Stimulated activated CD8-positive, alpha-beta memory T cell treated with anti-CD3 and anti-CD28 coated beads, Interleukin-7, amount 100 ng/mL, for 4 hours (primary cell): ENCODE results near the gene TTC7B.

Experiments
- DNase-seq, 2 donors: peaks; one replicate each; pipeline ENCODE4 v3.0.0-alpha.2; 2020; ENCODE audit warnings: low read depth in 2 of 2

TTC7B gene

DNA sequence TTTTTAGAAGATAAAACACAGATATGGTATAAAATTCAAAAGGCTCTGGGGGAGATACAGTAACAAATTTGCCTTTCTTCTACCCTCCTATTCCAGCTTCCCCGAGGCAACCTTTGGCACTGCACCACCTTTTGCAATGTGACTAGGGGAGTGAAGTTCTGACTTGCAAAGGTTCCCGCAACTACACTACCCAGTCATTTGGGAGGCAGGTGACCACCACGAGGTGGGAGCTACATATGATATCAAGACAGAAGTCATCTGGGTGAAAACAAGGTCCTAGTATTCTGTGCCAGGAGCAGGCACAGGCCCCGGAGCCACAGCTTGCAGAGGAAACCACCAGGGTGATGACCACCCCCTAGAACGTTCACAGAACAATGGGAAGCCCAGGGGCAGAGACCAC, 141.5 kb downstream of the TTC7B start:
- DNase-seq = no peak

DNA sequence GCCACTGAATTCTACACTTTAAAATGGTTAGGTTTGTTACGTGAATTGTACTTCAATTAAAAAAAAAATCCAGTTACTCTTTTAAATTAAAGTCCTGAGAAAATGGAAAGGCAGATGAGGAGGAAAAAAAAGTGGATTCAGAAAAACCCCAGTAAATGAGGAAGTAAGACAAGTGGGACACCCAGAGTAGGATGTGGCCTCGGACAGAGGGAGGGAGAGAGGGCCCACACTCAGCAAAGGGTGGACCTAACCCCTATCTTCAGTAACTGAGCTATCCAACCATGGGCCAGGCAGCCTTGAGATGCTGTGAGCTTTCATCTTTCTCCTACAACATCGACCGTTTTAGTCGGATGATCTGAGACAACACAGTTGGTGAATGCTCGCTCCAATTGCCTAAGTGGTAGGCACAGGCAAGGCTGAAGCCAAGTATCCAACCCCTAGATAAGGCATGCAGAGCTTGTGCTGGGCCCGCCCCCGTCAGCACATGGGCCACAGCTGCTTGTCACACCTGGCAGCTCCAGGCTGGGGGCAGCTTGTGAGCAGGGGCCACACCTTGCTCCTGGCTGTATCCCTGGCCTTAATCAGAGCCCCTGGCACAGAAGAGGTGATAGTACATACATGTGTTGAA, 142.1 kb downstream of the TTC7B start:
- no peak for DNase-seq

DNA sequence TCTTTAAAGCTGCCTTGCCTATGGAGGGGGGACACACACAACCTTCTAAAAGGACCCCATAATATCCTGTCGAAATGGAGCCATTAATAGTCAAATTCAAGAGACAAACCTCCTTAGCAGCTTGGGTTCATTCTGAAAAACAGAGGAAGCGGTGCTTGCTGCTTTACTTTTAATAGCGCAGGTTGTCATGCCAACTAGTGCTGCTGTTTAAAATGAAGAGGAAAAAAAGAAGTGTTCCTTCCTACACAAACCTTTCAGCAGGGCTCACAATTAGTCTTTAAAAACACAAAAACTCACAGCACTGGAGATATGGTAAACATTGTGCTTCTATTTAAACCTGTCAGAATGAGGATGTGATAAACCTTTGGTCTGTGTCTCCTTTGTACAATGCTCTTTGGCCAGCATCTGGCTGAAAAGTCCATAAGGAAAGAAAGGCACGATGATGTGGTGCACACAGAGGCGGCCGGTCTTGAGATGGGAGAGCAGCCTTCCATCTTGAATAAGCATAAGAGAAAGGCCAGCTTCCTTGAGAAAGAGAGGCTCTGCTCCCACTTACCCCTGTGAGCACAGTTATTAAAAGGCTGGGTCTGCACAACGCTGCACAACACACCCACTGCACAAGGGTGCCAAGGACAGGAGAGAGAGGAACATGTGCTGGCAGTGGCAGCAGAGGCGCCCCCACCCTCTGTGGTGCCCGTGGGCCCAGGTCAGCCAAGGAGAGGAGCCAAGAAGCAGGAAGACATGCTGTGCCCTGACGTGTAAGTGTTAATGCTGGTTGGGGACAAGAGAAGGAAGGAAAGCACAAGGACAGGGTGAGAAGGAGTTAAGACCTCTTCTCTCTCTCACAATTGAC, 144.6 kb downstream of the TTC7B start:
- DNase-seq = no peak

DNA sequence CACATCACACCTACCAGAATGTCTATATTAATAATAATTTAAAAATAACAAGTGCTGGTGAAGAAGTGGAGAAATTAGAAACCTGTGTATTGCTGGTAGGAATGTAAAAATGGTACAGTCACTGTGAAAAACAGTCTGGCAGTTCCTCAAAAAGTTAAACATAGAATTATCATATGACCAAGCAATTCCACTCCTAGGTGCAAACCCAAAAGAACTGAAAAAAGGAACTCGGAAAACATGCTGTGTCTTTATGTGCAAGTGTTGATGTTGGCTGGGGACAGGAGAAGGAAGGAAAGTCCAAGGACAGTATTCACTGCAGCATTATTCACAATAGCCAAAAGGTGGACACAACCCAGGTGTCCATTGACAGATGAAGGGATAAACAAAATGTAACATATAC, 146.5 kb downstream of the TTC7B start:
- no peak for DNase-seq

DNA sequence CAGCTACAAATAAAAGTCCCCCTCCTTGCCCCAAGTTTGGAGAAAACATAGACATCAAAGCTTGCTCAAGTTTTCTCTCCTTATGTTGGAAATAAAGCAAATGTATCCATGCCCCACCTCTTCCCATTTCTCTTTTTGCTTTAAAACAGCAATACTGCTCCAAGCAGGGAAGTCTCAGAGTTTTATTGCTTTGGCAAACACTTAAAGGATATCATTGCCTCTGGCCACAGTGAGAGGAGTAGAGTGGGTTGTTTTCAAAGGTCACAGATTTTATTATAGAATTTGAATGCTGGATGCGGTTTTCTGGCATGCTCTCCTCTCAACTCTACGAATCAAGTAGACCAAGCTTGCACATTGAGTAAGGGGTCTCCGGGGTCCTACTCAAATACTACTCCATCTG, 149.7 kb downstream of the TTC7B start:
- no peak for DNase-seq

DNA sequence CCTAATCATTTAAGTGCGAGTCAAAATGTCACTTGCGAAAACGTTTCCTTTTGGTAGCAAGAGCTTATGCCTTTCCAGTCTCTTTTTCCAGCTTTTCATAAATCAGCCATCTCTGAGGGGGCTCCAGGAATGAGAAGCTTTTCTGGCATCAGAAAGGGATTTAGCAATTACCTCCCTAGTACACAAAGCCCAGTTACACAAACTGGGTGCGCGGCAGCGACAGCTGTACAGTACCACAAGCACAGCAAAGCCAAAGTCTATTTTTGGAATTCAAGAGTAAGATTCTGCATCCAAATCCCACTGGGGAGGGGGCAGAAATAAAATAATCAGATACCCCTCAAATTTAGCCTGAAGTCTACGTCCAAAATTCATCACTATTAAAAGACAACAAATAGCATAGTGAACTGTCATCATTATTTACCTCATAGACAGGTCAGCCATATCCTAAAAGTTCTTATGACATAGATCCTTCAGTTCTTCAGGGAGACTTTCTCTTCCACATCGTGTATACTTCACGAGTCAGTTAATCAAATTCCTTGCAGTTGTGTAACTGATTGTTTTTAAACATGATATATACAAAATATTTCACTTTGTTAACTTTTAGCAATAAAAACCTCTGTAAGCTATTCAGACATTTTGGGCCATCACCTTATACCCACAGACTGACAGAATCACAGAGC, 150.8 kb downstream of the TTC7B start:
- no peak for DNase-seq

DNA sequence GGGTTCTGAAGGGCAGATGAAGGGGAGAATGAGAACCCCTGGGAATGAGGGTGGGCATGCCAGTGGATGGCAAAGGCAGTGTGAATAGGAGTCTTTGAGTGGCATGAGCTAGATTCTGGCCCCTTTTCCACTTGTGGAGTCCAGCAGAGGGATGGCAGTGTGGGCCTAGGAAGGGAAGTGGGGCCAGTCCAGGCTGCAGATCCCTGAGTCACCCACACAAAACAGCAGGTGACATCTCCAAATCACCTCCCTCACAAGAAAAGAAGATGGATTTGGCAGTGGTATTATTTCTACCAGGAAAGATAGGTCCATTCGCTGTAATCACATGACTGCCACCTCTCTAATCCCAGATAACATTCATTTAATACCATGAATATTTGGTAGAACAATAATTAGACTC, 151.3 kb downstream of the TTC7B start:
- DNase-seq = no peak

DNA sequence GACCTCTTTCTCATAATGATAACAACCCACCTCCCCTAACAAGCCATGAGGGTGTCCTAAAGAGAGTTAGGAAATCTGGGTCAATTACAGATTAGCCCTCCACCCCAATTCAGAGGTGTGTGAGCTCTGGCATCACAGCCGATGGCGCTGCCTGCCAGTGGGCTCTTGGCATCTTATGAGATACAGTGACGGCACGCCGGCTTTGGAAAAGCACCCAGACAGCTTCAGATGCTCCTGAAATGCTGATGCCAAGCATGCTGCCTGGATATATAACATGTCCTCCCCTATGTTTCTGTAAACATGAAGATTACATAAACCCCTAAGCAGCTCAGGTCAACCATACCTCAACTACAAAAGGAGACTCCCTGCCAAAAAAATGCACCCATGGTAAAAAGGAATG, 152.6 kb downstream of the TTC7B start:
- no peak for DNase-seq

DNA sequence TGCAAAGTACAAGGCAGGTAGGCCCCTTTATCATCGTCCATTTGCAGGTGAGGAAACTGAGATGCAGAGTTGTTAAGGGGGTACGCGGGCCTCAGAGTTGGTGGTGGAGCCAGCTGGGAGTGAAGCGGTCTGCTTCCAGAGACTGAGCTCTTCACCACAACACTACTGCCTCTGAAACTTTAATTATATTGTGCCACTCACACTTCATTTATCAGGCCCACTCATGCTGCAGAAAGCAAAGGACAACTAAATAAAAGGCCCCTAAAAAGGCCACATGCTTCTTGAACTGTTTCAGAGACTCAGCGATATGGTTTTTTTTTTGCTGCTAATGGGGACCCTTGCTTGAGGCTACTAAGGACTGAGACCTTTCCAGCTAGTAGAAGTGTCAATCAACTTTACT, 153.1 kb downstream of the TTC7B start:
- DNase-seq = no peak

DNA sequence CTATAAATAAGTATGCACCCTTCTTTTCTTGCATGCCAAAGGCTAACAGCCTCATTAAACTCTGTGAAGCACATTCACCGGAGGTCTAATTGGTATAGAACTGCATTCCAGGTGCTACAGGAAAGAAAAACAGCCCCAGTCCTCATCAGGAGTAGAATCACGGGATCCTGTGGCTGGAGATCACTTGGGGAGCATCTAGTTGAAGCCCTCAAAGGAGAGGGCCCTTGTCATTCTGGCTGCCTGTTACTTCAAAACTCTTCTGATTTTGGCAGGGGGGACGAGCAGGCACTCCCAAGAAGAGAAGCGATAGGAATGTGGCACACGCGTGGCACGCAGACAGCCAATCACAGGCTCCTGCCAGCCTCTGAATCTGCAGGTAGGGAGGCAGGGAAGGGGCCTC, 154.4 kb downstream of the TTC7B start:
- DNase-seq = no peak

DNA sequence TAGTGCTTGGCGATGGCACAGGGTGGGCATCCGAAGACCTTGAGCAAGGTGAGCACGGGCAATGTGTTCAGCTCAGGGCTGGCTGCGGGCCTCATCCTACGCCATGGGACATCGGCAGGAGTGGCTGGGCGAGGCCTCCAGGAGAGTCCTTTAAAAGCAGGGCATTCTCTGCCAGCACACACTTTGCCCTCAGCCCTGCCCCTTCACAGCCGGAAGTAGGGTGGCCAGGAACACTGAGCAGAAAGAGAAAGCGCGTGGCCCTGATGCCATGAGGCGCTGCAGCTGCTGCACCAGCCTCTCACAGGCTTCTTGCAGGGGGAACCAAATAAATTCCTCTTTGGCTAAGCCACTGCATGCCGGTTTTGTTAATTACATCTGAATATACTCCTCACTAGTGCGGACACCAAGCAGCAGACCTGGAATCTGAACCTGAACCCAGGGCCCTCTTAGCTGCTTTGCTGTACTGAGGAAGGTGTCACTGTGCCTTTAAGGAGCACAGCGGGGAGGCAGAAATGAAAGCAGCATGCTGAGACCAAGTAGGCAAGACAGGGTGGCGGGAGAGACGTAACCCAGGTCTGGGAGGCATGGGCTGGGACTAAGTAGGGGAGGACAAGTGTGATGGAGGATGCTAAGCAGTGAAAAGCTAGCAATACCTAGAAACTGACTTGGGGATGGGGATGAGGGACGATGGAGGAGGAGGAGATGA, 155.2 kb downstream of the TTC7B start:
- no peak for DNase-seq

DNA sequence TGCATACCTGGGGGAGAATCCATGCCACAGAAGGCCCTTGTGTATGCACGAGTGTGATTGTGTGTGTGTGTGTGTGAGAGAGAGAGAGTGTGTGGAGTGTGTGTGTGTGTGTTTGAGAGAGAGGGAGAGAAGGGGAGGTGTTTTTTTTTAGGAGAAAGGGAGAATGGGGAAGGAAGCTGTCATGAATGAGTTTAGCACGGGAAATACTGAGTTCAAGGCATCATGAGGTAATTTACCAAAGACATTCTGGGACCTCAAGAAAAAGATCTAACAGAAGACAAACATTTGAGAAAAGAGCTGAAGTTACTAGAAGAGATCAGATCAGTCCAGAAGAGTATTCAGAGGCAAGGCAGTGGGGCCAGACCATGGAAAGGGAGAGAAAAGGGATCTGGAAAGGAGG, 157.1 kb downstream of the TTC7B start:
- DNase-seq = no peak

DNA sequence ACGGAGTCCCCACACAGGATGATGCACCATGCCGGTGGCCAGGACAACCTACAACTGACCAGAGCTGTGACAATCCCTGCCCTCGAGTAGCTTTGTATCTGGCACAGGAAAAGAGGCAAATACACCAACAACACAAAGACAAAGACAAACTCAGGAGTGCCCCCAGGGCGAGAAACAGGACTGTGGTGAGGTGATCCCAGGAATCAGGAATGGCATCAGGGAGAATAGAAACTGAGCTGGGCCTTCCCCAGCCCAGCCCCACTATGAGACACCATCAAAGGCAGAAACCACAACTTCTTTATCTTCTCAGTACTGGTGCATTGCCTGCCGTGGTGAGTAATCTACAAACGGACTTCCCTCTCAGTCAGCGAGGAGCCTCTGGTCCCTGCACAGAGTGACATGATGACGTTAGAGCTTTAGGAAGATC, 157.7 kb downstream of the TTC7B start:
- DNase-seq = no peak

DNA sequence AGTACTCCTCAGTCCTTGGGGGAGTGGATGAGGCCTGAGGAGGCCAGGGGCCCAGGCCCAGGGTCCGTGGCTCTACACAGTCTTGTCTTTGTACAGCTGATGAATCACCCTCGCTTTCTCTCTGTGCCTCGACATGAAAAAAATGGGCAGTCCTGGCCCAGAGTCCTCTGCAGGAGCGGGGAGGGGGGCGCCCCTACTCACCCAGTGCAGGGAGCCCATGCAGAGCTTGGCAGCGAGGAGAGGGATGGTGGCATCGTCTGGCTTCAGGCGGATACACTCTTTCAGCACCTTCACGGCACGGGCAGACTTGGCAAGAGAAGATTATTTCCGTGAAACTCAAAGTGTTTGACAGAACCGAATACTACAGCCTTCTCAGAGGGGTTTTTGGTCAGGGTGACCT, 159.3 kb downstream of the TTC7B start:
- DNase-seq = no peak

DNA sequence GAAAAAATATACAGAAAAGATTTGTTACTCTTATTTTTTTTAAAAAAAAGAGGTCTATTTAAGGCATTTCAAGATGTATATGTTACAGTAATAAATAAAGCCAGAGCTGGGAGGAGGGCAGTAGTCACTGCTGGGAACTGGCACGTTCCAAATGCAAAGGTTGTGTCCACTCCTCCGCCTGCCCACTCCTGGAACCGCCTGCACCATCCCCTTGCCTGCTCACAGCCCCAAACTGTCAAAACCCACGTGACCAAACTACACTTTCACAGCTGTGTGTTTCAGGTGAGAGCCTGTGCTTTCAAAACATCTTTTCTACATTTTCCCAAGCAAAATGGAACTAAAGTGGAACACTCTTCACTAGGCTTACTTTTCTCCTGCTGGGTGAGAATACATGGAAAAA, 160.4 kb downstream of the TTC7B start:
- DNase-seq = no peak

DNA sequence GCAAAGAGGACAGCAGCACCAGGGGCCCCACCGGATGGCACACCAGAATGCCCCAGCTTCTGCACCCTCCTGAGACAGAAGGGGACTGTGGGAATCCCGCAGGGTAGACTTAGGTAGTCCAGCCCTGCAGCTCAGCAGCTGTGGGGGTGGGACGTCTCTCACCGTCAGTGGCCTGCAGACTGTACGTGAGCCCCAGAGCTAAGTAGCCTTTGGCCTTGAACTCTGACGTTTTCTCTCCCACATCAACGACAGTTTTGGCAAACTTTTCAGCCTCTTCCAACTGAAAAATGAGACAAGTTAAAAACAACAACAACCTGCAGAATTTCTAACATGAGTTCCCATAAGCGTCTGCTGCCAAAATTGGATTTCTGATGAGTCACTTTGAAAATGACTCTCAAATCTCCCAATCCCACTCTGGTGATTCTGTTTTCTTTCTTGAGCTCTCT, 161.4 kb downstream of the TTC7B start:
- DNase-seq = no peak

DNA sequence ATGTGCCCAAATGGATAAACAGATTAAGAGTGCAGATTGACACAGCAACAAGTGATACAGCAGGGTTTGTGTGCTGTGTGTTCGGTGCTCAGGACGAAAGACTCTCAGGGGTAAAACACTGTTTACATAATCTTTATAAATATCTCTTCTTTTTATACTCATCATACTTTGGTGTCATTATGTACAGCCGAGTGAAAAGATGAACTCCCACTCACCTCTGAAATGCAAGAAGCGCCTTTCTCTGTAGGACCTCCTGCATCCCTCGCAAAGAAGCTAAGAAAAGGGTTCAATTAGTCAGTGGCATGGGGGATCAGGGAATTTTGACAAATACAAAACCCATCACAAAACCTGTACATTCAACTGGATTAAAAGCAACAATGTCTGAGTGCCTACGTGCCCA, 163.6 kb downstream of the TTC7B start:
- DNase-seq = no peak

DNA sequence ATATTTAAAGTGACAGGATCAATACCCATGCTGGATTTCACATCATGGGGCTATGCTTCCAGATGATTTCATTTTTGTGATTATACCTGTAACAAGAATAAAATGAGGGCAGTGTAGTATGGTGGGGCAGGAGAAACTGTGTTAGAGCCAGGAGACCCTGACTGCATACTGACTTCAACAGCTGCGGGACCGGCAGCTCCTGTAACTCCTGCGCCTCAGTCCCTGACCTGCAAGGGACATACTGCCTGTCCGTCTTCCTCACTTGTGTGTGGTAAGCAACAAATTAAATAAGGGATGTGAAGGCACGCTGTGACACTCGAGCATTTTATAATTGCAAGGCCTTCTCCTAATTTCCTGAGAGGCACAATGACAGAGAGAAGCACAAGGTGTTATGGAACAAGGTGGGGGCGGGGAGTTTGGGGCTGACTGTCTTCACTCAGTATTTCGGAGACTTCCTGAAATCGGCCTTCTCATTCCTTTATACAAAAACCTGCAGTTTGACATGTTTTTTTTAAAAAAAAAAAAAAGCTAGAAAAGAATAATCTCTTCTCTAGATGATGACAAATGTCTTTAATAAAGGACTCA, 164.2 kb downstream of the TTC7B start:
- DNase-seq = no peak

DNA sequence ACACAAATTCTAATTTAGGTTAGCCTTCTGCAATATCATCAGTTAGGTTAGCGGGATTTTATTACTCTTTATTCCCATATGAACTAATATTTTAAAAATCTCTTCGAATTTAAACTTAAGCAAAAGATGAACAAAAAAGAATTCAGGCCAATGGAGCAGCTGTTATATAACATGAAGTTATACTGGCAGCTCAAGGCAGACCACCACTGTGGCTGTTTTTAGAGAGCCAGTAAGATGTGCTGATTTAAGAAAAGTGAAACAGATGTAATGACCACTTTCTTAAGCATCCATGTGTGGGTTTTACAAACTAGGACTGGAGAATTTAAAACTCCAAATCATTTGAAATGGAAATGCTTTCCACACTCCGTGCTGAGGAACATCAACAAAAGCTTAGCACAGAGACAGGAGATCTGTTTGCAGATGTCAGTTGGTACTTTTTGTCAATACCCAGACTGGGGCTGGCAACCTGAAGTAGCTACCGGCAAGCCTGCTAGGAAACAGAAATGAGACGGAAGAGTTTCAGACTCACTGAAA, 164.9 kb downstream of the TTC7B start:
- no peak for DNase-seq

DNA sequence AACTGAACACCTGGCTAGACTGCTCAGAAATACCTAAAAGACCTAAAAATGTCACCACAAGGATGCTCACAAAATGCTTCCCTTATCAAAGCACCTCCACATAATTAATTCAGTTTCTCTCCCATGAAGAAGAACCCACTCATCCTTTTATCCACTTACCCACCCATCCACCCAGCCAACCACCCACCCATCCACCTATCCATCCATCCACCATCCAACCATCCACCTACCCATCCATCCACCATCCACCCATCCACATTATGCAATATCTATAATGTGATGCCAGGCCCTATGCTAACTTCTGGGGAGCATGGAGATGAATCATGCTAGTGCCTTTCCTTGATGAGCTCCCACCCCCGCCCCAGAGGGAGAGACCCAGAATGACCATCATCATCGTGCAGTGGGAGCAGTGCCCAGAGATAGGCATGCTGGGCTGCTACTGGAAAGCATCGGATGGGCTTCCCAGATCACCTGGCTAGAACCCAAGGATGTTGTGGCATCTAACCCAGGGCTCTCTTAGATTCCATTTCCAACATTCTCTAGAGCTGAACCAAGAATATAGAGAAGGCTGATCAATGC, 166.6 kb downstream of the TTC7B start:
- no peak for DNase-seq

DNA sequence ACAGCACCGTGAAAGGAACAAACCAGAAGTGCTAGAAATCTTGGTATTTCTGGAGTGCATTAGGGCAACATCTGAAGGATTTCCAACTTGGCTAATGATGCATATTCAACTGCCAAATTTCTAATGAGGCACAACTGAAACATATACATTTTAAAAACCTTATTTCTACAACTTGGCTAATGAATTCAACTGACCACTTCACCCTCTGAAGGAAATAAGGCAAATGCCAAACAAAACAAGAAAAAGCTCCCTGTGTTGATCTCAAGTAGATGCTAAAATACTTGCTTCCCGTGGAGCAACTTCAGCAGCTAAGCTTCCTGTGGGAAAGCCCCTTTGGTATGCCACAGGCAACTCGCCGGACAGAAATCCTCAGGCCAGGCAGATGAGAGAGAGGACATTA, 167.1 kb downstream of the TTC7B start:
- DNase-seq = no peak
